Psoas muscle (tissue), 8 donors: ENCODE data around the gene VSTM4. TPM values are rescaled to one million over a fixed set of nuclear protein-coding genes. Genes with fewer than 3 reads are reported as not detected.

Experiments used
- ATAC-seq, 4 donors: fragments of 200-7000 bp; cut with Tn5 transposase; one replicate each; pipeline ENCODE4 v1.9.1; 2020; ENCODE audit warnings: moderate library complexity in 3 of 4, mild to moderate bottlenecking in 2 of 4
- DNase-seq, 2 donors: peaks; one replicate each; pipeline ENCODE4 v3.0.0-alpha.2; 2020
- H3K27ac ChIP-seq: fragments of 200-600 bp; one replicate; pipeline ENCODE4 v1.8.0; 2022
- H3K27me3 ChIP-seq, 3 donors: fragments of 200-600 bp in 1 of 3; one replicate each; pipeline versions ENCODE4 v1.6.1 to v1.8.0; 2013 to 2022; ENCODE audit warnings: low read length in 2 of 3, mild to moderate bottlenecking in 2 of 3, moderate library complexity in 1 of 3; ENCODE audit not compliant: insufficient read depth in 3 of 3
- H3K36me3 ChIP-seq, 2 donors: fragments of 200-600 bp in 1 of 2; one replicate each; pipeline versions ENCODE4 v1.6.1 to v1.8.0; 2013 to 2022; ENCODE audit warnings: low read depth in 1 of 2, mild to moderate bottlenecking in 1 of 2, moderate library complexity in 1 of 2; ENCODE audit not compliant: insufficient read depth in 1 of 2
- H3K4me1 ChIP-seq: fragments of 200-600 bp; one replicate; pipeline ENCODE4 v1.8.0; 2022
- H3K4me3 ChIP-seq: fragments of 200-600 bp; one replicate; pipeline ENCODE4 v1.8.0; 2022; ENCODE audit warnings: mild to moderate bottlenecking
- H3K9me3 ChIP-seq: fragments of 200-600 bp; one replicate; pipeline ENCODE4 v1.8.0; 2022
- CTCF ChIP-seq: fragments of 200-600 bp; IDR thresholded peaks from one replicate; pipeline ENCODE4 v1.8.0; 2022; ENCODE audit warnings: antibody characterized with exemption
- WGBS, 3 donors: extraction: QIAGEN DNeasy Blood & Tissue Kit; methylation state at CpG; one replicate each; pipeline versions ENCODE4 v1.1.6 to v1.1.7; 2013; 5-methylcytosine and 5-hydroxymethylcytosine counted together
- intact Hi-C, 2 donors: fragments of 100-400 bp; cut with DNase I; formaldehyde crosslinking; loops; one replicate each; pipeline versions ENCODE4 v1.11.0 to v1.14.2; 2022
- polyA plus RNA-seq, 3 donors: library from polyadenylated mRNA; stranded (reverse); fragments of 200-250 nt; gene quantifications; one replicate each; pipeline ENCODE4 v1.2.3, GENCODE V29; 2013
- total RNA-seq, 4 donors: library from RNA; stranded (reverse); fragmentation: NEBNext Ultra II Directional in 2 of 4; extraction: Animal tissue kit (Norgen Biotek cat#: 25700) in 2 of 4; gene quantifications; one replicate each; pipeline versions ENCODE4 v1.2.1 to v1.2.4, GENCODE V29; 2021 to 2023
- donor health status: healthy with polysubstance abuse.
- donor health status: DM: no; HTN: no; CAD: no; lungs with moderate emphysema.
- donor health status: Bipolar disorder and iron deficiency.
- donor health status: healthy.
- donor health status: DM: yes; HTN: yes; CAD: no.
- donor health status: DM: no; HTN: no; CAD: no.
- donor health status: DM: no; HTN: no; CAD: no.
- donor health status: DM: yes; HTN: yes; CAD: no.

VSTM4 gene
- total and polyA plus RNA-seq, 7 donors: 1.0 to 4.4 (median 1.8) TPM

GRCh38 chr10:49099046-49099445 is 16.3 kb downstream of the VSTM4 start:
- ATAC-seq (no peak), DNase-seq (no peak)
- WGBS, 3 donors: 60 to 73% (median 73%) methylated on average over 8 of the region's 8 CpGs
- no peak overlapping the region for H3K27ac ChIP-seq
- no peak overlapping the region for H3K4me3 ChIP-seq
- no peaks in the 10 kb centered on the region for H3K36me3 ChIP-seq
- intact Hi-C loops: no loop called here
- no peaks in the 10 kb centered on the region for H3K9me3 ChIP-seq
- no peaks in the 10 kb centered on the region for H3K4me1 ChIP-seq
- TF ChIP-seq CTCF: no peak
- no peaks in the 10 kb centered on the region for H3K27me3 ChIP-seq

GRCh38 chr10:49096890-49097445 is 18.4 kb downstream of the VSTM4 start:
- H3K27ac ChIP-seq: no peak overlapping the region

GRCh38 chr10:49094646-49095045 is 20.7 kb downstream of the VSTM4 start:
- no peak for ATAC-seq

More at GRCh38 chr10:49096890-49097445, 18.4 kb downstream of the VSTM4 start:
- Histone ChIP-seq H3K4me1 (no peaks in the 10 kb centered on the region), H3K36me3 (no peaks in the 10 kb centered on the region), H3K27me3 (no peaks in the 10 kb centered on the region), H3K4me3 (no peak overlapping the region), H3K9me3 (no peaks in the 10 kb centered on the region)
- intact Hi-C loops: no loop called here
- 77 to 85% (median 82%) methylated on average over 8 of the region's 8 CpGs for WGBS, 3 donors
- ATAC-seq (no peak), DNase-seq (no peak)
- TF ChIP-seq CTCF: no peak

GRCh38 chr10:49093922-49094321 is 21.4 kb downstream of the VSTM4 start:
- no peak for TF ChIP-seq CTCF
- WGBS, 3 donors: 88 to 94% (median 92%) methylated on average over 10 of the region's 10 CpGs
- H3K9me3 ChIP-seq: no peaks in the 10 kb centered on the region
- intact Hi-C loops: no loop called here
- ATAC-seq: no peak
- H3K27me3 ChIP-seq: no peaks in the 10 kb centered on the region
- H3K4me1 ChIP-seq: peaks cover 8% of the 10 kb centered on the region
- no peak overlapping the region for H3K27ac ChIP-seq
- no peak for DNase-seq
- H3K4me3 ChIP-seq: no peak overlapping the region
- no peaks in the 10 kb centered on the region for H3K36me3 ChIP-seq

More at GRCh38 chr10:49094646-49095045, 20.7 kb downstream of the VSTM4 start:
- Histone ChIP-seq H3K4me3 (no peak overlapping the region), H3K36me3 (no peaks in the 10 kb centered on the region), H3K4me1 (peaks cover 5% of the 10 kb centered on the region), H3K9me3 (no peaks in the 10 kb centered on the region), H3K27ac (no peak overlapping the region), H3K27me3 (no peaks in the 10 kb centered on the region)
- intact Hi-C loops: no loop called here
- DNase-seq: no peak
- TF ChIP-seq CTCF: no peak
- WGBS, 3 donors: 69 to 78% (median 69%) methylated on average over 4 of the region's 4 CpGs

- Histone ChIP-seq H3K36me3 (no peaks in the 10 kb centered on the region), H3K9me3 (no peaks in the 10 kb centered on the region), H3K27ac (no peak overlapping the region), H3K27me3 (no peaks in the 10 kb centered on the region), H3K4me1 (peaks cover 8% of the 10 kb centered on the region), H3K4me3 (no peak overlapping the region)
- TF ChIP-seq CTCF: no peak
- intact Hi-C loops: no loop called here
- DNase-seq (no peak), ATAC-seq (no peak)
- 93 to 95% (median 94%) methylated on average over 11 of the region's 11 CpGs for WGBS, 3 donors
Measured at GRCh38 chr10:49092477-49092876, 22.8 kb downstream of the VSTM4 start.
